B cell (primary cell): ENCODE results near the gene PLPP4. TPM values are rescaled to one million over a fixed set of nuclear protein-coding genes. Genes with fewer than 3 reads are reported as not detected.

ENCODE experiments used
- ATAC-seq: fragments of 200-7000 bp; cut with Tn5 transposase; one replicate; pipeline ENCODE4 v1.10.0; 2021; ENCODE audit warnings: low read depth, mild to moderate bottlenecking, moderate number of reproducible peaks, moderate library complexity
- CTCF ChIA-PET: fragments of 350-600 bp; sonication (Branson Sonifier 250); formaldehyde crosslinking; loops from one replicate; lab custom pipeline; 2021; ENCODE audit warnings: antibody characterized with exemption, inconsistent platforms; lab: Charles Lee
- POLR2A ChIA-PET: fragments of 350-600 bp; sonication (Branson Sonifier 250); formaldehyde crosslinking; loops from one replicate; lab custom pipeline; 2021; ENCODE audit warnings: antibody characterized with exemption; lab: Charles Lee
- DNase-seq: peaks from one replicate; pipeline ENCODE4 v3.0.0; 2013
- H2AFZ ChIP-seq: 2 replicates; pipeline ENCODE4 v1.6.1; 2012; ENCODE audit warnings: mild to moderate bottlenecking, low read depth, low read length; ENCODE audit not compliant: insufficient read depth, poor library complexity, severe bottlenecking
- H3K27ac ChIP-seq, 2 donors: 1 replicate in 1 of 2; 2 replicates in 1 of 2; pipeline ENCODE4 v1.5.1; 2012 to 2013; ENCODE audit warnings: low read length in 2 of 2, mild to moderate bottlenecking in 2 of 2, moderate library complexity in 1 of 2
- H3K27me3 ChIP-seq, 4 experiments: fragments of 200-600 bp in 1 of 4; sonication (generic) in 1 of 4; replicated peaks in 1 of 4; 1 replicate in 2 of 4; 2 replicates in 2 of 4; pipeline versions ENCODE4 v1.6.1 to v1.7.0; 2013 to 2016; ENCODE audit warnings: low read length in 3 of 4, mild to moderate bottlenecking in 2 of 4, mixed read lengths in 1 of 4, moderate library complexity in 1 of 4; ENCODE audit not compliant: insufficient read depth in 4 of 4, control insufficient read depth in 3 of 4; ENCODE audit errors: control extremely low read depth in 1 of 4
- H3K36me3 ChIP-seq, 2 experiments: replicated peaks in 1 of 2; 1 replicate in 1 of 2; 2 replicates in 1 of 2; pipeline versions ENCODE4 v1.6.1 to v1.7.1; 2013; ENCODE audit warnings: low read length in 1 of 2; ENCODE audit not compliant: insufficient read depth in 2 of 2, control insufficient read depth in 1 of 2; ENCODE audit errors: control extremely low read depth in 1 of 2, extremely low read depth in 1 of 2
- H3K4me1 ChIP-seq, 2 donors: fragments of 200-600 bp in 1 of 2; sonication (generic) in 1 of 2; 1 replicate in 1 of 2; 2 replicates in 1 of 2; pipeline versions ENCODE4 v1.5.1 to v1.6.1; 2013 to 2017; ENCODE audit warnings: low read length in 2 of 2; ENCODE audit not compliant: control insufficient read depth in 2 of 2, insufficient read depth in 2 of 2
- H3K4me2 ChIP-seq: replicated peaks from 2 replicates; pipeline ENCODE3; 2012; ENCODE audit warnings: mild to moderate bottlenecking, low read depth, low read length; ENCODE audit not compliant: poor library complexity, severe bottlenecking
- H3K4me3 ChIP-seq, 5 experiments: fragments of 200-600 bp in 1 of 5; sonication (generic) in 1 of 5; 1 replicate in 3 of 5; 2 replicates in 2 of 5; pipeline versions ENCODE4 v1.5.1 to v1.7.0; 2011 to 2016; ENCODE audit warnings: low read length in 4 of 5, mild to moderate bottlenecking in 4 of 5, low read depth in 2 of 5, control low read depth in 1 of 5, moderate library complexity in 1 of 5; ENCODE audit not compliant: insufficient read depth in 1 of 5; ENCODE audit errors: control extremely low read depth in 1 of 5, extremely low read depth in 1 of 5
- H3K79me2 ChIP-seq: fragments of 200-600 bp; sonication (generic); one replicate; pipeline ENCODE4 v1.6.0; 2016; ENCODE audit warnings: low read length; ENCODE audit not compliant: control insufficient read depth, insufficient read depth
- H3K9ac ChIP-seq: fragments of 200-600 bp; sonication (generic); 2 replicates; pipeline ENCODE4 v1.6.1; 2017; ENCODE audit warnings: mild to moderate bottlenecking, low read length, moderate library complexity
- H3K9me3 ChIP-seq, 3 donors: one replicate each; pipeline versions ENCODE4 v1.6.1 to v1.7.1; 2013; ENCODE audit warnings: low read length in 2 of 3; ENCODE audit not compliant: control insufficient read depth in 2 of 3, insufficient read depth in 1 of 3; ENCODE audit errors: control extremely low read depth in 1 of 3
- H4K20me1 ChIP-seq: 2 replicates; pipeline ENCODE4 v1.6.0; 2012; ENCODE audit warnings: mild to moderate bottlenecking, low read length; ENCODE audit not compliant: insufficient read depth, control insufficient read depth, poor library complexity, severe bottlenecking
- H3K27ac Mint-ChIP-seq: one replicate; pipeline ENCODE4 v1.8.0; 2021; ENCODE audit warnings: mixed read lengths
- H3K27me3 Mint-ChIP-seq: one replicate; pipeline ENCODE4 v1.8.0; 2021; ENCODE audit warnings: mixed read lengths
- H3K4me1 Mint-ChIP-seq: one replicate; pipeline ENCODE4 v1.8.0; 2021; ENCODE audit warnings: mixed read lengths
- H3K4me3 Mint-ChIP-seq: one replicate; pipeline ENCODE4 v1.8.0; 2021; ENCODE audit warnings: mixed read lengths
- H3K9me3 Mint-ChIP-seq: one replicate; pipeline ENCODE4 v1.8.0; 2022; ENCODE audit warnings: mixed read lengths; ENCODE audit not compliant: insufficient read depth
- CTCF ChIP-seq: fragments of 200-600 bp; IDR thresholded peaks from one replicate; pipeline ENCODE4 v1.8.0; 2022; ENCODE audit warnings: antibody characterized with exemption, mild to moderate bottlenecking
- EZH2 ChIP-seq: IDR thresholded peaks from 2 replicates; pipeline ENCODE4 v1.6.1; 2012; ENCODE audit warnings: borderline replicate concordance, low read depth, mild to moderate bottlenecking, moderate library complexity, low read length; ENCODE audit not compliant: insufficient read depth, poor library complexity, severe bottlenecking
- whole genome bisulfite sequencing: methylation state at CpG from one replicate; pipeline ENCODE4 v1.1.5; 2013; ENCODE audit warnings: missing lambda C conversion rate; ENCODE audit not compliant: insufficient coverage; 5-methylcytosine and 5-hydroxymethylcytosine counted together
- intact Hi-C: fragments of 100-400 bp; cut with micrococcal nuclease; formaldehyde crosslinking; loops from one replicate; pipeline ENCODE4 v1.10.0; 2022
- polyA plus RNA-seq: library from polyadenylated mRNA; depleted of rRNA; stranded (reverse); fragments of >200 nt; gene quantifications from 2 replicates; pipeline ENCODE4 v1.2.3, GENCODE V29; 2012
- total RNA-seq, 2 donors: library from RNA; stranded (reverse); fragments of 120-200 nt in 1 of 2; gene quantifications; 1 replicate in 1 of 2; 2 replicates in 1 of 2; pipeline versions ENCODE4 v1.2.3 to v1.2.4, GENCODE V29; 2013 to 2022

The PLPP4 gene
- total and polyA plus RNA-seq, 2 donors (not counting 1 experiment from before 2014, with no cell fraction given), result not detected

DNA sequence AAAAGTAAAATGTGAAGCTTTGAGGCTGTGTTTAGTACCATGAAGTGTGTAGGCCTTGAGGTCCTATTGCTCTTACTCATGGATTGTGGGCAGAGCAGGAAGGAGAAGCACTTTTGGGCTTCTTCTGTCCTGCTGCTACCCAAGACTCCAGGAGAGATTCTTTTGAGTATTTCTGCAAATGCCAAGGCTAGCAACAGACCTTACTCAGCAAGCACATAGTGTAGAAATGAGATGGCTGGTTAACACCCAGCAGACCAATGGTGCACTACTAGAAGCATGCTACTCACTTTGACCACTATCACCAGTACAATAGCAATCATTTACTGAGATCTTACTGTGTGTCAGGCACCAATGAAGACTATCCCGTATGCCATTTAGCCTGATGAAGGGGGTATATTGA, 3.2 kb downstream of the PLPP4 start:
- Mint-ChIP-seq H3K4me3 (no peak overlapping the region), H3K4me1 (peaks cover 2% of the 10 kb centered on the region), H3K27ac (no peak overlapping the region), H3K27me3 (peaks cover 32% of the 10 kb centered on the region), H3K9me3 (no peaks in the 10 kb centered on the region)
- no peak overlapping the region for H3K4me3 ChIP-seq
- TF ChIP-seq EZH2, result no peak
- H3K4me1 ChIP-seq, result no peaks in the 10 kb centered on the region
- no peak overlapping the region for H3K9ac ChIP-seq
- POLR2A ChIA-PET, result no interaction called here
- no peaks in the 10 kb centered on the region for H3K36me3 ChIP-seq
- ATAC-seq (no peak), DNase-seq (no peak)
- H3K27ac ChIP-seq, result no peak overlapping the region
- peaks cover 0 to 22% (median 13%) of the 10 kb centered on the region in 4 experiments for H3K27me3 ChIP-seq
- CTCF ChIA-PET, result no interaction called here
- WGBS, result no CpG with 5 or more reads among the region's 1 CpG
- no peaks in the 10 kb centered on the region for H3K9me3 ChIP-seq
- no peaks in the 10 kb centered on the region for H3K79me2 ChIP-seq
- intact Hi-C loops, result no loop called here
- no peak overlapping the region for H3K4me2 ChIP-seq
- H4K20me1 ChIP-seq, result no peaks in the 10 kb centered on the region
- H2AFZ ChIP-seq, result no peak overlapping the region

DNA sequence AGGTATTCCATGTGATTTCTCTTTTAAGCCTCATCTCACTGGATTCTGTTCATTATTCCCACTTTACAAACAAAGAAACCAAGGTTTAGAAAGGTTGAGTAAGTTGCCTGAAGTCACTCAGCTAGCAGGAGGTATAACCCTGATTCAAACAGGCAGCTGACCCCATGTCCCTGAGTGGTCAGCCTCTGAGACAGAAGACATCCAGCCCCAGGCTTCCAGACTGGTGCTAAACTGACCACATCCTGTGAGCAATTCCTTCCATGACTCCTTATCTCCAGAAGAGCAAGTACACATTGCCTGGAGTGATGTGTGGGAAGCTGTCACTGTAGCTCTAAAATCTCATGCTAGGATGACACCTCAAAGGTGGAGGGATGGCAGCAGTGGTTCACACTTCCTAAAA, 3.7 kb downstream of the PLPP4 start:
- Histone ChIP-seq H3K4me1 (no peaks in the 10 kb centered on the region), H2AFZ (no peak overlapping the region), H3K36me3 (no peaks in the 10 kb centered on the region), H4K20me1 (no peaks in the 10 kb centered on the region), H3K79me2 (no peaks in the 10 kb centered on the region), H3K27ac (no peak overlapping the region), H3K9me3 (no peaks in the 10 kb centered on the region), H3K9ac (no peak overlapping the region), H3K27me3 (peaks cover 0 to 19% (median 13%) of the 10 kb centered on the region in 4 experiments), H3K4me2 (no peak overlapping the region), H3K4me3 (no peak overlapping the region)
- Mint-ChIP-seq H3K4me3 (no peak overlapping the region), H3K4me1 (peaks cover 2% of the 10 kb centered on the region), H3K27ac (no peak overlapping the region), H3K27me3 (peaks cover 29% of the 10 kb centered on the region), H3K9me3 (no peaks in the 10 kb centered on the region)
- no peak for TF ChIP-seq EZH2
- no peak for TF ChIP-seq CTCF
- ChIA-PET POLR2A (no interaction called here), CTCF (no interaction called here)
- intact Hi-C loops, result no loop called here
- ATAC-seq (no peak), DNase-seq (no peak)
